CD4-positive, alpha-beta T cell treated with Interleukin-6 for 4 hours (primary cell): ENCODE results near the gene TBC1D22A.

Source experiments
- DNase-seq: peaks from one replicate; pipeline ENCODE4 v3.0.0-alpha.2; 2020; ENCODE audit warnings: mixed read lengths

The TBC1D22A gene

GRCh38 chr22:47218671-47219070, 456.2 kb downstream of the TBC1D22A start:
- DNase-seq, result no peak

GRCh38 chr22:47219789-47220188, 457.3 kb downstream of the TBC1D22A start:
- no peak for DNase-seq

- no peak for DNase-seq
Measured at GRCh38 chr22:47220752-47221151, 458.3 kb downstream of the TBC1D22A start.

- no peak for DNase-seq
Measured at GRCh38 chr22:47221840-47222615, 459.6 kb downstream of the TBC1D22A start.
